Mammary epithelial cell (primary cell): ENCODE results near the gene ZBTB16.

Experiments used
- EZH2 ChIP-seq: IDR thresholded peaks from 2 replicates; pipeline ENCODE4 v1.6.1; 2012; ENCODE audit warnings: low read length, inconsistent platforms, borderline replicate concordance
- TF ChIP-seq, protein P1 (sequence below), 2 donors: IDR thresholded peaks in 1 of 2; conservative IDR thresholded peaks in 1 of 2; 2 replicates each; pipeline ENCODE4 v1.5.1; 2011 to 2012; ENCODE audit warnings: inconsistent platforms in 2 of 2, low read length in 2 of 2, mild to moderate bottlenecking in 2 of 2, control low read depth in 1 of 2, low read depth in 1 of 2; ENCODE audit not compliant: insufficient read depth in 1 of 2; ENCODE audit errors: extremely low read depth in 1 of 2

DNA sequence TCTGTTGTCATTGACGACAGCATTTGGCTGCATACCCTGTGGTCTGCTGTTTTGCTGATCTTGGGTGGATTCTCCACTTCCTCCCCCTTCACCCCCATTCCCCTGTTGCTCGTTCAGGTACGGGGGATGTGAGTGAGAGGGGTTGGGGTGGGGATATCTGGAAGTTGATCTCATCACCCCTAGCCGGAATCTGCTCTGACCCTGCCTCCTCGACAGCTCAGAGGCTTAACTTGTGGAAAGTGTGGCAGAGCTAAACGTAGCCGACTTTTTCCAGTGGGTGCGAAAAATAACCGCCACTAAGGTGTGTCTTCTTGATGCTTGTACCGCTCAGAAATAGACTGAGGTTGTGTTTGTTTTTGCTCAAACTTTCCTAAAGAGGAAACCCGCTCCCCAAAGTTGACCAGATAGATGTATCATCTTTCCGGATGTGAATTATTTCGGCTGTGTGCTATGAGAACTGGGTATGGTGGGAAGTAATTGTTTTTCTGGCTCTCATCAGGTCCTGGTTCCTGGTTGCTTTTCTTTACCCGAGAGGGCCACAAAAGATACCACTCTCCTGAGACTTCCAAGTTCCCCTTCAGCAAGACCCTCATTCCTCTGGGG is 6.6 kb downstream of the ZBTB16 start:
- TF ChIP-seq, protein P1, sequence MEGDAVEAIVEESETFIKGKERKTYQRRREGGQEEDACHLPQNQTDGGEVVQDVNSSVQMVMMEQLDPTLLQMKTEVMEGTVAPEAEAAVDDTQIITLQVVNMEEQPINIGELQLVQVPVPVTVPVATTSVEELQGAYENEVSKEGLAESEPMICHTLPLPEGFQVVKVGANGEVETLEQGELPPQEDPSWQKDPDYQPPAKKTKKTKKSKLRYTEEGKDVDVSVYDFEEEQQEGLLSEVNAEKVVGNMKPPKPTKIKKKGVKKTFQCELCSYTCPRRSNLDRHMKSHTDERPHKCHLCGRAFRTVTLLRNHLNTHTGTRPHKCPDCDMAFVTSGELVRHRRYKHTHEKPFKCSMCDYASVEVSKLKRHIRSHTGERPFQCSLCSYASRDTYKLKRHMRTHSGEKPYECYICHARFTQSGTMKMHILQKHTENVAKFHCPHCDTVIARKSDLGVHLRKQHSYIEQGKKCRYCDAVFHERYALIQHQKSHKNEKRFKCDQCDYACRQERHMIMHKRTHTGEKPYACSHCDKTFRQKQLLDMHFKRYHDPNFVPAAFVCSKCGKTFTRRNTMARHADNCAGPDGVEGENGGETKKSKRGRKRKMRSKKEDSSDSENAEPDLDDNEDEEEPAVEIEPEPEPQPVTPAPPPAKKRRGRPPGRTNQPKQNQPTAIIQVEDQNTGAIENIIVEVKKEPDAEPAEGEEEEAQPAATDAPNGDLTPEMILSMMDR (conservative IDR thresholded peaks at IDR 0.05 in 1 of 2, IDR thresholded peaks at IDR 0.05 in 1 of 2; ENCODE audit: extremely low read depth in 1 of 2, insufficient read depth in 1 of 2, low read depth in 1 of 2, low read length in 2 of 2) = no peak
- TF ChIP-seq EZH2 = no peak
